Measurements from ENCODE around the gene SLC38A9.

SLC38A9 gene

DNA sequence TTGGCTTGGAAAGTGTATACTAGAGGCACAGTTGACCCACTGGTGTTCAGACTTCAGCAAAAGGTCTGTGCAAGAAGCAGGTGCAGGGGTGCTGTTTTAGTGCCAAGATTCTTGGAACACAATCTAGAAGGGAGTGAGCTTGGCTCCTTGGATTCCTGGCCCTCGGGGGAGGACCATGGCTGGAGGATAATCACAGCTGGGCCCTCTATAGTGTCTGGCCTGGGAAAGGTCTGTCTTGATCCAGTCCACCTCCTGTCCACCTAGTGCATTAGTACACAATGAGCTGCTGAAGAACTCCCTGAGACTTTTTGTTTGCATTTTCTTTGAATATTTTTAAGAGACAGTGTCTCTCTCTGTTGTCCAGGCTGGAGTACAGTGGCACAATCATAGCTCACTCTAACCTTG, 126.9 kb downstream of the SLC38A9 start:
- no peak overlapping the region for H2AFZ ChIP-seq (ENCODE audit: low read length)
- no peaks in the 10 kb centered on the region for H3K9me3 ChIP-seq (replicated peaks; ENCODE audit: insufficient read depth, low read length)
- H3K36me3 ChIP-seq (replicated peaks; ENCODE audit: insufficient read depth, low read length) = no peaks in the 10 kb centered on the region
- no peaks in the 10 kb centered on the region for H4K20me1 ChIP-seq (ENCODE audit: insufficient read depth, low read length)
- no peaks in the 10 kb centered on the region for H3K79me2 ChIP-seq (ENCODE audit: low read length)
- H3K27ac ChIP-seq (ENCODE audit: low read length) = no peak overlapping the region
- no peak overlapping the region for H3K4me3 ChIP-seq (ENCODE audit: low read length)
- no peak overlapping the region for H3K9ac ChIP-seq (ENCODE audit: low read length)
- no peaks in the 10 kb centered on the region for H3K27me3 ChIP-seq (replicated peaks; ENCODE audit: insufficient read depth, low read length)
- no peaks in the 10 kb centered on the region for H3K9me2 ChIP-seq (replicated peaks; ENCODE audit: insufficient read depth, low read length)
- no peak for TF ChIP-seq EZH2phosphoT487 (IDR thresholded peaks at IDR 0.05; ENCODE audit: low read length)
- TF ChIP-seq CTCF (IDR thresholded peaks at IDR 0.05; ENCODE audit: low read length) = no peak
- no peak for TF ChIP-seq EZH2 (optimal IDR thresholded peaks at IDR 0.05; ENCODE audit: low read depth, low read length)
- no peak overlapping the region for H3K4me2 ChIP-seq (ENCODE audit: low read depth, low read length)
- no peak for DNase-seq
- H3K4me1 ChIP-seq (ENCODE audit: low read length) = no peaks in the 10 kb centered on the region
- H3F3A ChIP-seq (ENCODE audit: insufficient read depth, low read length) = no peaks in the 10 kb centered on the region

GRCh38 chr5:55584398-55585205, 127.5 kb downstream of the SLC38A9 start:
- no peaks in the 10 kb centered on the region for H3F3A ChIP-seq (ENCODE audit: insufficient read depth, low read length)
- no peaks in the 10 kb centered on the region for H3K36me3 ChIP-seq (replicated peaks; ENCODE audit: insufficient read depth, low read length)
- no peak for DNase-seq
- H3K9me2 ChIP-seq (replicated peaks; ENCODE audit: insufficient read depth, low read length) = no peaks in the 10 kb centered on the region
- no peaks in the 10 kb centered on the region for H4K20me1 ChIP-seq (ENCODE audit: insufficient read depth, low read length)
- TF ChIP-seq EZH2phosphoT487 (IDR thresholded peaks at IDR 0.05; ENCODE audit: low read length) (no peak), CTCF (IDR thresholded peaks at IDR 0.05; ENCODE audit: low read length) (no peak), EZH2 (optimal IDR thresholded peaks at IDR 0.05; ENCODE audit: low read depth, low read length) (no peak)
- H3K9me3 ChIP-seq (replicated peaks; ENCODE audit: insufficient read depth, low read length) = no peaks in the 10 kb centered on the region
- H3K4me3 ChIP-seq (ENCODE audit: low read length) = no peak overlapping the region
- no peak overlapping the region for H3K4me2 ChIP-seq (ENCODE audit: low read depth, low read length)
- H2AFZ ChIP-seq (ENCODE audit: low read length) = no peak overlapping the region
- no peaks in the 10 kb centered on the region for H3K27me3 ChIP-seq (replicated peaks; ENCODE audit: insufficient read depth, low read length)
- no peak overlapping the region for H3K27ac ChIP-seq (ENCODE audit: low read length)
- H3K9ac ChIP-seq (ENCODE audit: low read length) = no peak overlapping the region
- H3K79me2 ChIP-seq (ENCODE audit: low read length) = no peaks in the 10 kb centered on the region
- H3K4me1 ChIP-seq (ENCODE audit: low read length) = no peaks in the 10 kb centered on the region

GRCh38 chr5:55583578-55583977, 128.5 kb downstream of the SLC38A9 start:
- Histone ChIP-seq H3K4me2 (ENCODE audit: low read depth, low read length) (no peak overlapping the region), H4K20me1 (ENCODE audit: insufficient read depth, low read length) (no peaks in the 10 kb centered on the region), H3K79me2 (ENCODE audit: low read length) (no peaks in the 10 kb centered on the region), H3K36me3 (replicated peaks; ENCODE audit: insufficient read depth, low read length) (no peaks in the 10 kb centered on the region), H2AFZ (ENCODE audit: low read length) (no peak overlapping the region), H3K9me3 (replicated peaks; ENCODE audit: insufficient read depth, low read length) (no peaks in the 10 kb centered on the region), H3K9ac (ENCODE audit: low read length) (no peak overlapping the region), H3K4me1 (ENCODE audit: low read length) (no peaks in the 10 kb centered on the region), H3K9me2 (replicated peaks; ENCODE audit: insufficient read depth, low read length) (no peaks in the 10 kb centered on the region), H3K4me3 (ENCODE audit: low read length) (no peak overlapping the region), H3F3A (ENCODE audit: insufficient read depth, low read length) (no peaks in the 10 kb centered on the region), H3K27me3 (replicated peaks; ENCODE audit: insufficient read depth, low read length) (no peaks in the 10 kb centered on the region), H3K27ac (ENCODE audit: low read length) (no peak overlapping the region)
- no peak for DNase-seq
- TF ChIP-seq EZH2phosphoT487 (IDR thresholded peaks at IDR 0.05; ENCODE audit: low read length) = no peak
- no peak for TF ChIP-seq CTCF (IDR thresholded peaks at IDR 0.05; ENCODE audit: low read length)
- no peak for TF ChIP-seq EZH2 (optimal IDR thresholded peaks at IDR 0.05; ENCODE audit: low read depth, low read length)
